ENCODE data around the gene ERAS.

DNA sequence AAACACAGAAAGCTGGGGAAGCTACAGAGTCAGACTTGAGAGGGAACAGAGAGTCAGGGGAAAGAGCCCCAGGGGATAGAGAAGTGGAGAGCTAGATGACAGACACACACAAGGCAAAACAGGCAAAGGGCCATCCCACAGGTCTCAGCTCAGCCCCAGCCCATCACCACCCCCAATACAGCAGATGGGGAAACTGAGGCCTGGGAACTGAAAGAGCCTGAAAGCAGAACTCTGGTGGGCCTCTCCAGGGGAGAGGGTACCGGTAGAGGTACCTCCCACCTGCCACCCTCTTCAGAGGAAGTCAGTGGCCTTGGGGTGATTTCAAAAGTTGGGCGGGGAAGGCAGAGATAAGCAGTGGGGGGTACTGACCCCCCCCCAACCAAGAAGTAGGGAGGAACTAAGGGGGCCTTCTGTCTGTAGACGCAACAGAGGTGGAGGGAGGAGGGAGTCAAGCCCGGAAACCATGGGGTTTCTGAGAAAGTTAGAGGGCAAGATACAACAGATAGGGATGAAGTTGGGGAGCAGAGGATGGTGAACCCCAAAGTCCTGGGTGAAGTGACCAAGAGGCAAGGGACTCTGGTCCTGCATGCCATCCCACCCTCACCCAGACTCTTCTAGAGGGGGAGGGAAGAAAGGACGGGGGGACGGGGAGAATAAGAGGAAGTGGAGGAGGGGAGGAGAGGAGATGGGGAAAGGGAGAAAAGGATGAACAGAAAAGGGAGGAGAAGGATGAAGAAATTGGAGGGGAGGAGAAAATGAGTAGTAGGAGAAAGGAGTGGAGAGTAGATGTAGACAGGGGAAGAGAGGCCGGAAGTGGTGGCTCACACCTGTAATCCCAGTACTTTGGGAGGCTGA lies 36.7 kb upstream of the ERAS start:
- TF ChIP-seq, protein P1, sequence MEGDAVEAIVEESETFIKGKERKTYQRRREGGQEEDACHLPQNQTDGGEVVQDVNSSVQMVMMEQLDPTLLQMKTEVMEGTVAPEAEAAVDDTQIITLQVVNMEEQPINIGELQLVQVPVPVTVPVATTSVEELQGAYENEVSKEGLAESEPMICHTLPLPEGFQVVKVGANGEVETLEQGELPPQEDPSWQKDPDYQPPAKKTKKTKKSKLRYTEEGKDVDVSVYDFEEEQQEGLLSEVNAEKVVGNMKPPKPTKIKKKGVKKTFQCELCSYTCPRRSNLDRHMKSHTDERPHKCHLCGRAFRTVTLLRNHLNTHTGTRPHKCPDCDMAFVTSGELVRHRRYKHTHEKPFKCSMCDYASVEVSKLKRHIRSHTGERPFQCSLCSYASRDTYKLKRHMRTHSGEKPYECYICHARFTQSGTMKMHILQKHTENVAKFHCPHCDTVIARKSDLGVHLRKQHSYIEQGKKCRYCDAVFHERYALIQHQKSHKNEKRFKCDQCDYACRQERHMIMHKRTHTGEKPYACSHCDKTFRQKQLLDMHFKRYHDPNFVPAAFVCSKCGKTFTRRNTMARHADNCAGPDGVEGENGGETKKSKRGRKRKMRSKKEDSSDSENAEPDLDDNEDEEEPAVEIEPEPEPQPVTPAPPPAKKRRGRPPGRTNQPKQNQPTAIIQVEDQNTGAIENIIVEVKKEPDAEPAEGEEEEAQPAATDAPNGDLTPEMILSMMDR (IDR thresholded peaks at IDR 0.05) = no peak
- no peak for TF ChIP-seq POLR2A (IDR thresholded peaks at IDR 0.05)
